ENCODE data around the gene TOX3.
A peak's percentile ranks its signal among the peaks of the same experiment; 100 is the strongest.

TOX3 gene

GRCh38 chr16:52543654-52544053, 3.3 kb downstream of the TOX3 start:
- Histone ChIP-seq H3K27ac (replicated peaks; ENCODE audit: low read length) (no peak overlapping the region), H3K4me1 (ENCODE audit: control insufficient read depth in 2 of 2, insufficient read depth in 1 of 2, low read depth in 1 of 2, low read length in 2 of 2) (peaks cover 9 to 27% of the 10 kb centered on the region in 2 donors), H3K4me2 (ENCODE audit: insufficient read depth, low read length, poor library complexity, severe bottlenecking) (no peak overlapping the region), H3K18ac (ENCODE audit: low read length) (no peak overlapping the region), H2AK5ac (ENCODE audit: low read depth, low read length) (no peak overlapping the region), H3K9ac (ENCODE audit: low read depth, low read length, poor library complexity) (no peak overlapping the region), H2BK15ac (ENCODE audit: low read length) (no peak overlapping the region), H4K91ac (ENCODE audit: low read depth, low read length, poor library complexity) (no peak overlapping the region), H3K27me3 (ENCODE audit: control insufficient read depth in 3 of 3, insufficient read depth in 3 of 3, low read depth in 1 of 3, low read length in 3 of 3) (no peaks in the 10 kb centered on the region), H3K79me1 (ENCODE audit: low read depth, low read length) (peaks cover 7% of the 10 kb centered on the region), H4K8ac (ENCODE audit: low read depth, low read length) (no peak overlapping the region), H2BK120ac (ENCODE audit: low read depth, low read length) (no peak overlapping the region), H3K23ac (ENCODE audit: low read depth, low read length, poor library complexity) (no peak overlapping the region), H2BK12ac (ENCODE audit: low read length) (no peak overlapping the region), H3K4me3 (ENCODE audit: low read length in 2 of 2) (peak overlapping the region in 1 of 2 donors; percentile 90), H2AFZ (ENCODE audit: low read length) (no peak overlapping the region), H3K9me3 (replicated peaks in 1 of 2; ENCODE audit: control insufficient read depth in 2 of 2, insufficient read depth in 1 of 2, low read depth in 1 of 2, low read length in 2 of 2) (peaks cover 0 to 21% of the 10 kb centered on the region in 2 donors), H3K36me3 (replicated peaks in 1 of 2; ENCODE audit: control insufficient read depth in 2 of 2, insufficient read depth in 2 of 2, low read length in 2 of 2) (peaks cover 5 to 46% of the 10 kb centered on the region in 2 donors), H3K4ac (ENCODE audit: low read length) (no peak overlapping the region), H3K14ac (ENCODE audit: low read length) (no peak overlapping the region), H2BK5ac (ENCODE audit: low read length) (no peak overlapping the region)
- WGBS, 2 donors (ENCODE audit: extremely low coverage in 2 of 2, insufficient read length in 2 of 2, insufficient replicate concordance in 1 of 2), result no CpG with 5 or more reads among the region's 4 CpGs
- no peak for DNase-seq (ENCODE audit: low spot score)

GRCh38 chr16:52540910-52541309, 6.0 kb downstream of the TOX3 start:
- no peak overlapping the region for H2BK5ac ChIP-seq (ENCODE audit: low read length)
- H2BK12ac ChIP-seq (ENCODE audit: low read length), result no peak overlapping the region
- H3K4me2 ChIP-seq (ENCODE audit: insufficient read depth, low read length, poor library complexity, severe bottlenecking), result no peak overlapping the region

GRCh38 chr16:52539191-52539590, 7.8 kb downstream of the TOX3 start:
- Histone ChIP-seq H3K23ac (ENCODE audit: low read depth, low read length, poor library complexity) (no peak overlapping the region), H4K91ac (ENCODE audit: low read depth, low read length, poor library complexity) (no peak overlapping the region), H3K4me3 (ENCODE audit: low read length in 2 of 2) (no peak overlapping the region), H2BK120ac (ENCODE audit: low read depth, low read length) (no peak overlapping the region), H3K4me1 (ENCODE audit: control insufficient read depth in 2 of 2, insufficient read depth in 1 of 2, low read depth in 1 of 2, low read length in 2 of 2) (peaks cover 5 to 14% of the 10 kb centered on the region in 2 donors), H2AK5ac (ENCODE audit: low read depth, low read length) (no peak overlapping the region), H2BK5ac (ENCODE audit: low read length) (no peak overlapping the region), H3K36me3 (replicated peaks in 1 of 2; ENCODE audit: control insufficient read depth in 2 of 2, insufficient read depth in 2 of 2, low read length in 2 of 2) (peaks cover 8 to 79% of the 10 kb centered on the region in 2 donors), H3K9ac (ENCODE audit: low read depth, low read length, poor library complexity) (no peak overlapping the region), H3K14ac (ENCODE audit: low read length) (no peak overlapping the region), H3K27ac (replicated peaks; ENCODE audit: low read length) (no peak overlapping the region), H3K9me3 (replicated peaks in 1 of 2; ENCODE audit: control insufficient read depth in 2 of 2, insufficient read depth in 1 of 2, low read depth in 1 of 2, low read length in 2 of 2) (peaks cover 0 to 32% of the 10 kb centered on the region in 2 donors), H3K4me2 (ENCODE audit: insufficient read depth, low read length, poor library complexity, severe bottlenecking) (no peak overlapping the region), H2BK12ac (ENCODE audit: low read length) (no peak overlapping the region), H3K27me3 (ENCODE audit: control insufficient read depth in 3 of 3, insufficient read depth in 3 of 3, low read depth in 1 of 3, low read length in 3 of 3) (no peaks in the 10 kb centered on the region), H2AFZ (ENCODE audit: low read length) (no peak overlapping the region), H2BK15ac (ENCODE audit: low read length) (no peak overlapping the region), H3K4ac (ENCODE audit: low read length) (no peak overlapping the region), H4K8ac (ENCODE audit: low read depth, low read length) (no peak overlapping the region), H3K18ac (ENCODE audit: low read length) (no peak overlapping the region), H3K79me1 (ENCODE audit: low read depth, low read length) (no peaks in the 10 kb centered on the region)
- no peak for DNase-seq (ENCODE audit: low spot score)

More at GRCh38 chr16:52540910-52541309, 6.0 kb downstream of the TOX3 start:
- Histone ChIP-seq H3K27ac (replicated peaks; ENCODE audit: low read length) (no peak overlapping the region), H2AK5ac (ENCODE audit: low read depth, low read length) (no peak overlapping the region), H3K4ac (ENCODE audit: low read length) (no peak overlapping the region), H3K27me3 (ENCODE audit: control insufficient read depth in 3 of 3, insufficient read depth in 3 of 3, low read depth in 1 of 3, low read length in 3 of 3) (no peaks in the 10 kb centered on the region), H3K36me3 (replicated peaks in 1 of 2; ENCODE audit: control insufficient read depth in 2 of 2, insufficient read depth in 2 of 2, low read length in 2 of 2) (peaks cover 8 to 68% of the 10 kb centered on the region in 2 donors), H3K4me1 (ENCODE audit: control insufficient read depth in 2 of 2, insufficient read depth in 1 of 2, low read depth in 1 of 2, low read length in 2 of 2) (peaks cover 2 to 14% of the 10 kb centered on the region in 2 donors), H2BK120ac (ENCODE audit: low read depth, low read length) (no peak overlapping the region), H3K18ac (ENCODE audit: low read length) (no peak overlapping the region), H3K79me1 (ENCODE audit: low read depth, low read length) (no peaks in the 10 kb centered on the region), H3K4me3 (ENCODE audit: low read length in 2 of 2) (no peak overlapping the region), H3K14ac (ENCODE audit: low read length) (no peak overlapping the region), H3K9ac (ENCODE audit: low read depth, low read length, poor library complexity) (no peak overlapping the region), H2BK15ac (ENCODE audit: low read length) (no peak overlapping the region), H3K9me3 (replicated peaks in 1 of 2; ENCODE audit: control insufficient read depth in 2 of 2, insufficient read depth in 1 of 2, low read depth in 1 of 2, low read length in 2 of 2) (peaks cover 0 to 32% of the 10 kb centered on the region in 2 donors), H2AFZ (ENCODE audit: low read length) (no peak overlapping the region), H3K23ac (ENCODE audit: low read depth, low read length, poor library complexity) (no peak overlapping the region), H4K91ac (ENCODE audit: low read depth, low read length, poor library complexity) (no peak overlapping the region), H4K8ac (ENCODE audit: low read depth, low read length) (no peak overlapping the region)
- no CpG with 5 or more reads among the region's 2 CpGs for WGBS, 2 donors (ENCODE audit: extremely low coverage in 2 of 2, insufficient read length in 2 of 2, insufficient replicate concordance in 1 of 2)
- DNase-seq (ENCODE audit: low spot score), result no peak

- Histone ChIP-seq H3K9ac (ENCODE audit: low read depth, low read length, poor library complexity) (no peak overlapping the region), H3K18ac (ENCODE audit: low read length) (no peak overlapping the region), H3K9me3 (replicated peaks in 1 of 2; ENCODE audit: control insufficient read depth in 2 of 2, insufficient read depth in 1 of 2, low read depth in 1 of 2, low read length in 2 of 2) (peaks cover 0 to 32% of the 10 kb centered on the region in 2 donors), H4K91ac (ENCODE audit: low read depth, low read length, poor library complexity) (no peak overlapping the region), H3K4ac (ENCODE audit: low read length) (no peak overlapping the region), H3K23ac (ENCODE audit: low read depth, low read length, poor library complexity) (no peak overlapping the region), H2BK15ac (ENCODE audit: low read length) (no peak overlapping the region), H3K36me3 (replicated peaks in 1 of 2; ENCODE audit: control insufficient read depth in 2 of 2, insufficient read depth in 2 of 2, low read length in 2 of 2) (peaks cover 8 to 84% of the 10 kb centered on the region in 2 donors), H3K14ac (ENCODE audit: low read length) (no peak overlapping the region), H3K27me3 (ENCODE audit: control insufficient read depth in 3 of 3, insufficient read depth in 3 of 3, low read depth in 1 of 3, low read length in 3 of 3) (no peaks in the 10 kb centered on the region), H3K4me2 (ENCODE audit: insufficient read depth, low read length, poor library complexity, severe bottlenecking) (no peak overlapping the region), H2BK5ac (ENCODE audit: low read length) (no peak overlapping the region), H3K27ac (replicated peaks; ENCODE audit: low read length) (no peak overlapping the region), H2AK5ac (ENCODE audit: low read depth, low read length) (no peak overlapping the region), H3K79me1 (ENCODE audit: low read depth, low read length) (no peaks in the 10 kb centered on the region), H2BK12ac (ENCODE audit: low read length) (no peak overlapping the region), H3K4me3 (ENCODE audit: low read length in 2 of 2) (no peak overlapping the region), H2BK120ac (ENCODE audit: low read depth, low read length) (no peak overlapping the region), H2AFZ (ENCODE audit: low read length) (no peak overlapping the region), H4K8ac (ENCODE audit: low read depth, low read length) (no peak overlapping the region), H3K4me1 (ENCODE audit: control insufficient read depth in 2 of 2, insufficient read depth in 1 of 2, low read depth in 1 of 2, low read length in 2 of 2) (peaks cover 8% of the 10 kb centered on the region in 2 donors)
- DNase-seq (ENCODE audit: low spot score), result no peak
- WGBS, 2 donors (ENCODE audit: extremely low coverage in 2 of 2, insufficient read length in 2 of 2, insufficient replicate concordance in 1 of 2), result no CpG with 5 or more reads among the region's 1 CpG
Measured at GRCh38 chr16:52538511-52538910, 8.4 kb downstream of the TOX3 start.

All from neuronal stem cell (in vitro differentiated cells).